HEK293T (cell line): ENCODE measurements around the gene NRL.
A peak's percentile ranks its signal among the peaks of the same experiment; 100 is the strongest.

Source experiments
- CTCF ChIA-PET: fragments of 350-600 bp; formaldehyde crosslinking; extraction: SDS; loops from one replicate; lab custom pipeline; 2021; ENCODE audit warnings: antibody characterized with exemption, inconsistent platforms; lab: Yijun Ruan, JAX
- POLR2A ChIA-PET: fragments of 350-600 bp; formaldehyde crosslinking; extraction: SDS; loops from one replicate; lab custom pipeline; 2020; ENCODE audit warnings: antibody characterized with exemption, inconsistent platforms; lab: Yijun Ruan, JAX
- DNase-seq: peaks from one replicate; pipeline ENCODE4 v3.0.0; 2012; ENCODE audit warnings: mixed read lengths; ENCODE audit errors: extremely low spot score
- ARNT ChIP-seq: fragments of 450-650 bp; IDR thresholded peaks from 2 replicates; pipeline ENCODE4 v1.6.1; 2017; ENCODE audit warnings: mild to moderate bottlenecking
- BHLHE40 ChIP-seq: fragments of 450-650 bp; IDR thresholded peaks from 2 replicates; pipeline ENCODE4 v1.6.1; 2016; ENCODE audit warnings: mild to moderate bottlenecking, moderate library complexity, borderline replicate concordance
- CTBP1 ChIP-seq: fragments of 450-650 bp; IDR thresholded peaks from 2 replicates; pipeline ENCODE4 v1.6.1; 2016; ENCODE audit warnings: borderline replicate concordance
- ELF4 ChIP-seq: fragments of 450-650 bp; IDR thresholded peaks from 2 replicates; pipeline ENCODE4 v1.6.1; 2017; ENCODE audit warnings: antibody characterized with exemption
- FOXA1 ChIP-seq: fragments of 450-650 bp; IDR thresholded peaks from 2 replicates; pipeline ENCODE4 v1.6.1; 2016; ENCODE audit warnings: mild to moderate bottlenecking
- FOXK2 ChIP-seq: fragments of 450-650 bp; IDR thresholded peaks from 2 replicates; pipeline ENCODE4 v1.6.1; 2016; ENCODE audit warnings: mild to moderate bottlenecking
- FOXM1 ChIP-seq: fragments of 450-650 bp; IDR thresholded peaks from 2 replicates; pipeline ENCODE4 v1.6.1; 2017; ENCODE audit warnings: mild to moderate bottlenecking, borderline replicate concordance
- HDGF ChIP-seq: fragments of 450-650 bp; IDR thresholded peaks from 2 replicates; pipeline ENCODE4 v1.6.1; 2017; ENCODE audit warnings: antibody characterized with exemption, borderline replicate concordance
- L3MBTL2 ChIP-seq: fragments of 450-650 bp; conservative IDR thresholded peaks from 2 replicates; pipeline ENCODE4 v1.6.1; 2016; ENCODE audit warnings: mild to moderate bottlenecking
- LEF1 ChIP-seq: fragments of 450-650 bp; IDR thresholded peaks from 2 replicates; pipeline ENCODE4 v1.6.1; 2017; ENCODE audit warnings: mild to moderate bottlenecking, borderline replicate concordance
- NFRKB ChIP-seq: fragments of 450-650 bp; IDR thresholded peaks from 2 replicates; pipeline ENCODE4 v1.6.1; 2016; ENCODE audit warnings: mild to moderate bottlenecking, moderate library complexity
- SP1 ChIP-seq: fragments of 450-650 bp; IDR thresholded peaks from 2 replicates; pipeline ENCODE4 v1.6.1; 2017
- SUZ12 ChIP-seq: fragments of 450-650 bp; IDR thresholded peaks from 2 replicates; pipeline ENCODE4 v1.6.1; 2016; ENCODE audit warnings: mild to moderate bottlenecking
- TARDBP ChIP-seq: fragments of 450-650 bp; IDR thresholded peaks from 2 replicates; pipeline ENCODE4 v1.6.1; 2016
- ZNF384 ChIP-seq: fragments of 450-650 bp; IDR thresholded peaks from 2 replicates; pipeline ENCODE4 v1.6.1; 2016
- TF ChIP-seq, protein P1 (sequence below): fragments of 450-650 bp; IDR thresholded peaks from 2 replicates; pipeline ENCODE4 v1.6.1; 2016

The NRL gene

GRCh38 chr14:24059841-24060388 is 54.8 kb downstream of the NRL start:
- POLR2A ChIA-PET: interaction anchor here (2.7 kb wide), 1 partner anchor 54 kb away, joined by 26 read pairs; the partner anchor contains the start of genes DCAF11 and NRL
- CTCF ChIA-PET: interaction anchor here (4.5 to 6.9 kb wide), 2 partner anchors 32 to 47 kb away, joined by 114 to 153 read pairs; partner anchors contain the start of gene PCK2
- no peak for TF ChIP-seq ZNF384
- no peak for TF ChIP-seq FOXK2
- TF ChIP-seq FOXA1: no peak
- TF ChIP-seq HDGF: no peak
- no peak for TF ChIP-seq LEF1
- TF ChIP-seq SUZ12: no peak
- TF ChIP-seq L3MBTL2: no peak
- TF ChIP-seq, protein P1, sequence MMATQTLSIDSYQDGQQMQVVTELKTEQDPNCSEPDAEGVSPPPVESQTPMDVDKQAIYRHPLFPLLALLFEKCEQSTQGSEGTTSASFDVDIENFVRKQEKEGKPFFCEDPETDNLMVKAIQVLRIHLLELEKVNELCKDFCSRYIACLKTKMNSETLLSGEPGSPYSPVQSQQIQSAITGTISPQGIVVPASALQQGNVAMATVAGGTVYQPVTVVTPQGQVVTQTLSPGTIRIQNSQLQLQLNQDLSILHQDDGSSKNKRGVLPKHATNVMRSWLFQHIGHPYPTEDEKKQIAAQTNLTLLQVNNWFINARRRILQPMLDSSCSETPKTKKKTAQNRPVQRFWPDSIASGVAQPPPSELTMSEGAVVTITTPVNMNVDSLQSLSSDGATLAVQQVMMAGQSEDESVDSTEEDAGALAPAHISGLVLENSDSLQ: no peak
- TF ChIP-seq SP1: no peak
- TF ChIP-seq FOXM1: no peak
- no peak for TF ChIP-seq CTBP1
- TF ChIP-seq TARDBP: no peak
- no peak for TF ChIP-seq BHLHE40
- no peak for TF ChIP-seq ELF4
- TF ChIP-seq ARNT: no peak
- TF ChIP-seq NFRKB: no peak
- DNase-seq: no peak

- DNase-seq: no peak
- POLR2A ChIA-PET: interaction anchor here (0.9 to 3.7 kb wide), 8 partner anchors 14 to 102 kb away, joined by 3 to 73 read pairs (median 10); partner anchors contain the start of genes DCAF11, EMC9, IRF9 and NRL
- CTCF ChIA-PET: interaction anchor here (0.6 to 6.9 kb wide), 17 partner anchors 7 to 248 kb away, joined by 3 to 153 read pairs (median 5); partner anchors contain the start of genes DCAF11, IRF9, NRL and PCK2
- no peak for TF ChIP-seq SUZ12
- no peak for TF ChIP-seq ZNF384
Measured at GRCh38 chr14:24058951-24059475, 55.7 kb downstream of the NRL start.

DNA sequence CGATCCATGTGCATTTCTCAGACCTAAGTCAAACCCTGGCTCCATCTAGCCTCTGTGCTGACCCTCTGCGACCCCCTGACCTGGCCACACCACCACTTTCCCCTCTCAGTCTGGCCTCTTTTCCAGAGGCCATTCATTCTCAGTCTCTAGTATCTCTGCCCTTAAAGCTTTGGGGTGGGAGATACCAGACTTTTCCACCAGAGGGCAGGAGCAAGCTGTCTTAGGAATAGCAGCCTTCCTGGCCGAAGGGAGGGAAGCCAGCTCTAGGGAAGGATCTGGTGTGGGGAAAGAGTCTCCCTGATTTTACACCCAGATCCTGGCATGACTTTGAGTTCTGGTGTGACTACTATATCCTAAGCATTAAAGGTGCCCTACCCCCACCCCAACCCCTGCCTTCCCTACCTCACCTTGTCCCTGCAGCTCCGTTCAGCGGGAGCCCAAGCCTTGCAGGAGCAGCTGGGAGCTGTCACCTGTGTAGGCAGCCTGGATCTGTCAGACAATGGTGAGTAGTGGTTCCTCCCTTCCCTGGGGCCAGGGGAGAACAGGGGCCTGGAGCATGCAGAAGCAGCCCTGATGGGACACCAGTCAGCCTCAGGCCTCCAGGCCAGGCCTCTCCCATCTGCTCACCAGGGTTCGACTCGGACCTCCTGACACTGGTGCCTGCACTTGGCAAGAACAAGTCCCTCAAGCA is 56.3 kb downstream of the NRL start:
- peak; percentile 85 for DNase-seq
- TF ChIP-seq ZNF384: no peak
- no peak for TF ChIP-seq BHLHE40
- ChIA-PET CTCF (interaction anchor here (0.6 to 6.9 kb wide), 22 partner anchors 8 to 249 kb away, joined by 3 to 153 read pairs (median 5); partner anchors contain the start of genes DCAF11, IRF9, NRL and PCK2), POLR2A (interaction anchor here (0.9 to 3.7 kb wide), 12 partner anchors 14 to 102 kb away, joined by 3 to 73 read pairs (median 6); partner anchors contain the start of genes DCAF11, EMC9, IRF9 and NRL)

DNA sequence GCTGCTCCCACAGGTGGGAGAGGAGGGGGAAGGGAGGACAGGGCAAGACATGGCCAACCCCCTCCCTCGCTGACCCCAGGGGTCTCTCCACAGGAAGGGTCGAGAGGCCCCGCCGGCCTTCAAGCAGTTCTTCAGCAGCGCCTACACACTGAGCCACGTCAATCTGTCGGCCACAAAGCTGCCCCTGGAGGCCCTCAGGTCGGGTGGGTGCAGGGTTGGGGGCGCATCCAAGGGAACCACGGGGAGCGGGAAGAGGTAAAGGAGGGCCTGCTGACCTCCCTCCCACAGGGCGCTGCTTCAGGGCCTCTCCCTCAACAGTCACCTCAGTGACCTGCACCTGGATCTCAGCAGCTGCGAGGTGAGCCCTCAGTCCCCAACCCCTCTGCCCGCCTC is 56.9 kb downstream of the NRL start:
- POLR2A ChIA-PET: interaction anchor here (0.9 to 3.7 kb wide), 11 partner anchors 15 to 103 kb away, joined by 3 to 73 read pairs (median 7); partner anchors contain the start of genes DCAF11, EMC9, IRF9 and NRL
- CTCF ChIA-PET: interaction anchor here (0.7 to 6.9 kb wide), 18 partner anchors 8 to 249 kb away, joined by 3 to 153 read pairs (median 5); partner anchors contain the start of genes DCAF11, IRF9, NRL and PCK2
- no peak for DNase-seq
- no peak for TF ChIP-seq ZNF384
- TF ChIP-seq FOXM1: no peak
- no peak for TF ChIP-seq BHLHE40
- no peak for TF ChIP-seq LEF1
- no peak for TF ChIP-seq ELF4
- TF ChIP-seq SUZ12: no peak
- TF ChIP-seq, protein P1: no peak
- TF ChIP-seq TARDBP: no peak
- TF ChIP-seq ARNT: no peak
- TF ChIP-seq L3MBTL2: no peak
- no peak for TF ChIP-seq FOXK2
- TF ChIP-seq FOXA1: no peak
- TF ChIP-seq CTBP1: no peak
- TF ChIP-seq SP1: no peak
- TF ChIP-seq HDGF: no peak
- TF ChIP-seq NFRKB: no peak

DNA sequence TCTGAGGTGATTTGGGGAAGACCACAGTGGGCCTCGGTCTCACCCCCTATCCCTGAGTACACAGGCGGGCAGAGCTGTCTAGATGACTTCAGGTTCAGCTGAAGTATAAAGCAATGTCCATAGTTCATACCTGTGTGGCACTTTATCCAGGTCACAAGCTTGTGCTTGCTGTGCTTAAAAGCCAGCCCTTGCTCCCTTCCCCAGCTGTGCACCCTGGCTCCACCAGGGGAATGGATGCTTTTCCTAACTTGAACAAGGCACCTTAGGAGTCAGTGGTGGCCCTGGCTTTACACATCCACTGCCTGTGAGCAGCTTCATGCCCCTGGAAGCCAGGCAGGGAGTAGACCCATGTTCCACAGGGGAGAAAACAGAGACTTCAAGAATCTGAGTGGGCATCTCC is 57.5 kb downstream of the NRL start:
- no peak for TF ChIP-seq LEF1
- no peak for TF ChIP-seq SUZ12
- TF ChIP-seq ELF4: no peak
- TF ChIP-seq FOXK2: no peak
- no peak for TF ChIP-seq NFRKB
- no peak for TF ChIP-seq BHLHE40
- TF ChIP-seq FOXM1: no peak
- TF ChIP-seq FOXA1: no peak
- ChIA-PET POLR2A (interaction anchor here (1.6 to 3.7 kb wide), 7 partner anchors 24 to 103 kb away, joined by 4 to 73 read pairs (median 10); partner anchors contain the start of genes DCAF11, EMC9, IRF9 and NRL), CTCF (interaction anchor here (1.4 to 6.9 kb wide), 8 partner anchors 9 to 250 kb away, joined by 5 to 153 read pairs (median 14); partner anchors contain the start of genes DCAF11, IRF9, NRL and PCK2)
- no peak for DNase-seq

DNA sequence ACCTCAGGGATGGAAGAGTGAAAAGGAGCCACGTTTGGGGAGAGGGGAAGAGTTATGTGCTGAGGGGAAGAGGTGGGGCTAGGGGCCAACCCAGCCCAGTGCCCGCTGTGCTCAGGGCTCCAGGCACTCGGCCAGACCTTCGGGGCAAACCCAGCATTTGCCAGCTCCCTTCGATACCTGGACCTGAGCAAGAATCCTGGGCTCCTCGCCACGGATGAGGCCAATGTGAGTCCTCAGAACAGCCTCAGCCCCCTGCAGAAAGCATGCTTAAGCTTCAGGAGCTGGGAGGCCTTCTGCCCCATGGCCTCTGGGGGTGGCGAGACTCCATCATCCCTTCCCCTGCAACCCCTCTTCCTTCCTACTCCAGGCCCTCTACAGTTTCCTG is 58.0 kb downstream of the NRL start:
- ChIA-PET POLR2A (interaction anchor here (0.9 to 3.7 kb wide), 6 partner anchors 16 to 104 kb away, joined by 3 to 73 read pairs (median 6); partner anchors contain the start of genes EMC9, IRF9 and PCK2), CTCF (interaction anchor here (1.6 to 6.9 kb wide), 6 partner anchors 35 to 104 kb away, joined by 6 to 153 read pairs (median 23); partner anchors contain the start of genes DCAF11, IRF9, NRL and PCK2)
- DNase-seq: no peak
- TF ChIP-seq LEF1: no peak
- no peak for TF ChIP-seq SP1
- no peak for TF ChIP-seq CTBP1
- TF ChIP-seq SUZ12: no peak
- TF ChIP-seq FOXA1: no peak
- TF ChIP-seq ELF4: no peak
- TF ChIP-seq BHLHE40: no peak
- no peak for TF ChIP-seq TARDBP
- no peak for TF ChIP-seq L3MBTL2
- TF ChIP-seq NFRKB: no peak
- TF ChIP-seq ZNF384: no peak
- TF ChIP-seq ARNT: no peak
- TF ChIP-seq HDGF: no peak
- no peak for TF ChIP-seq FOXK2
